ENCODE data around the gene GPC5.

Gene GPC5

DNA sequence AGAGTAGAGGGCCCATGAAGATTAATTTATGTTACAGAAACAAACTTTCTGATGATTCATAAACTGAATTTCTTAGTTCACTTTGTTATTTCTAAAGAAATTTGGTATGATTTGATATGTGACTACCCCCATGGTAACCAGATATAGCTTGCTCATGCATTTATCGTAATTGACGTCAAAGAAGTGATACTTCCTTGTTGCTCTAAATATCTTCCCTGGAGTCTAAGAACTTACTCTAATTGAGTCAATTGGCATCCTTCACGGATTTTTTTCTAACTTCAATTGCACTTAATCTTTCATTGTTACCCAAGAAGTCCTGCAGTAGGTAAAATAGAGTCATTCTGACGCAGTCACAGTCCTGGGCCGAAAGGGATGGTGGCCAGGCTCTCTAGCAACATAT, 240.9 kb downstream of the GPC5 start:
- WGBS (ENCODE audit: extremely low coverage, insufficient coverage, low lambda C conversion rate), result no CpG with 5 or more reads among the region's 5 CpGs
- Histone ChIP-seq H3K36me3 (ENCODE audit: control insufficient read depth, insufficient read depth, low read length) (no peaks in the 10 kb centered on the region), H3K27me3 (ENCODE audit: insufficient read depth, low read length, poor library complexity) (no peaks in the 10 kb centered on the region)

DNA sequence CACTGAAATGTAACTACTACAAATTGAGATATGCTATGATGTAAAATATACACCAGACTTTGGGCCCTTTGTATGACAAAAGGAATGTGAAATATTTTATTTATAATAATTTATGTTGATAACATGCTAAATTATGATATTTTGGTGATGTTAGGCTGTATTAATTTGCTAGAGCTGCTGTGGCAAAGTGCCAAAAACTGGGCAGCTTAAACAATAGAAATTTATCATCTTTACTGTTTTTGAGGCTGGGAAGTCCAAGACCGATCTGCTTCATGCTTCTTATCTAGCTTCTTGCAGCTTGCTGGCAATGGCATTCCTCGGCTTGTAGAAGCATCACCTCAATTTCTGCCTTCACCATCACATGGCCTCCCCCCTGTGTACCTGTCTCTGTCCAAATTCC, 245.0 kb downstream of the GPC5 start:
- Histone ChIP-seq H3K27me3 (ENCODE audit: insufficient read depth, low read length, poor library complexity) (no peaks in the 10 kb centered on the region), H3K56ac (ENCODE audit: low read length) (no peak overlapping the region), H3K4ac (ENCODE audit: low read depth, low read length) (no peak overlapping the region), H3K4me1 (ENCODE audit: control insufficient read depth, low read depth, low read length) (no peaks in the 10 kb centered on the region), H4K8ac (ENCODE audit: low read depth, low read length) (no peak overlapping the region), H3K79me1 (ENCODE audit: low read length) (no peaks in the 10 kb centered on the region), H2BK120ac (ENCODE audit: low read depth, low read length) (no peak overlapping the region), H3K79me2 (ENCODE audit: control insufficient read depth, insufficient read depth, low read length) (no peaks in the 10 kb centered on the region), H2AK5ac (ENCODE audit: low read length) (no peak overlapping the region), H3K23ac (ENCODE audit: low read length) (no peak overlapping the region), H3K9ac (ENCODE audit: low read length) (no peak overlapping the region), H3K18ac (ENCODE audit: low read length) (no peak overlapping the region), H3K27ac (ENCODE audit: low read depth, low read length) (no peak overlapping the region), H2BK5ac (ENCODE audit: low read length) (no peak overlapping the region), H3K36me3 (ENCODE audit: control insufficient read depth, insufficient read depth, low read length) (no peaks in the 10 kb centered on the region), H3K4me2 (ENCODE audit: low read length) (no peak overlapping the region), H4K5ac (ENCODE audit: low read length) (no peak overlapping the region), H2BK15ac (replicated peaks; ENCODE audit: low read depth) (no peak overlapping the region), H3K4me3 (ENCODE audit: low read length) (no peak overlapping the region)
- no peak for DNase-seq
- no CpG with 5 or more reads among the region's 2 CpGs for WGBS (ENCODE audit: extremely low coverage, insufficient coverage, low lambda C conversion rate)

More for the DNA sequence above, 240.9 kb downstream of the GPC5 start:
- no peak overlapping the region for H3K9ac ChIP-seq (ENCODE audit: low read length)
- no peak overlapping the region for H3K27ac ChIP-seq (ENCODE audit: low read depth, low read length)
- H4K5ac ChIP-seq (ENCODE audit: low read length), result no peak overlapping the region
- H3K79me1 ChIP-seq (ENCODE audit: low read length), result no peaks in the 10 kb centered on the region
- no peaks in the 10 kb centered on the region for H3K79me2 ChIP-seq (ENCODE audit: control insufficient read depth, insufficient read depth, low read length)
- no peak overlapping the region for H3K23ac ChIP-seq (ENCODE audit: low read length)
- H3K56ac ChIP-seq (ENCODE audit: low read length), result no peak overlapping the region
- no peak overlapping the region for H2BK120ac ChIP-seq (ENCODE audit: low read depth, low read length)
- H4K8ac ChIP-seq (ENCODE audit: low read depth, low read length), result no peak overlapping the region
- no peak overlapping the region for H2BK15ac ChIP-seq (replicated peaks; ENCODE audit: low read depth)
- no peak overlapping the region for H3K4me3 ChIP-seq (ENCODE audit: low read length)
- H2AK5ac ChIP-seq (ENCODE audit: low read length), result no peak overlapping the region
- no peaks in the 10 kb centered on the region for H3K4me1 ChIP-seq (ENCODE audit: control insufficient read depth, low read depth, low read length)
- H3K4ac ChIP-seq (ENCODE audit: low read depth, low read length), result no peak overlapping the region
- no peak overlapping the region for H2BK5ac ChIP-seq (ENCODE audit: low read length)
- no peak overlapping the region for H3K4me2 ChIP-seq (ENCODE audit: low read length)
- H3K18ac ChIP-seq (ENCODE audit: low read length), result no peak overlapping the region
- DNase-seq, result no peak

DNA sequence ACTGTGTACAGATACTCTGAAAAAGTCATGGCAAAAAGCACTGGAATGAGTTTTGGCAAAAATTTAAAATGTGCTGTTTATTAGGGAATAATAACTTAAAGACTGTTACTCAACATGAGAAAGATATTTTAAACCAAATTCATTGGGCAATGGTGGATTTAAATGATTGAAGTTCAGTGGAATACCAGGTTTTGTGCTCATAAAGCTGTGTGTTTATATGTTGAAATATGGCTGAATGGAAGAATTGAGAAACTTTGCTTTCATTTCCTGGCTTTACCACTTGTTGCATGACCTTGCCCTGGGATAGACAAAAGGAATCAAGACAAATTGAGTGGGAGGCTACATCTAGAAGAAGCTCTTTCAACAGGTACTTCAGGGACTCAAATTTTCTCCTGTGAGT, 246.4 kb downstream of the GPC5 start:
- H3K27ac ChIP-seq (ENCODE audit: low read depth, low read length), result no peak overlapping the region
- H3K18ac ChIP-seq (ENCODE audit: low read length), result no peak overlapping the region
- no peaks in the 10 kb centered on the region for H3K36me3 ChIP-seq (ENCODE audit: control insufficient read depth, insufficient read depth, low read length)
- H3K23ac ChIP-seq (ENCODE audit: low read length), result no peak overlapping the region
- no peak overlapping the region for H3K9ac ChIP-seq (ENCODE audit: low read length)
- H2AK5ac ChIP-seq (ENCODE audit: low read length), result no peak overlapping the region
- H4K8ac ChIP-seq (ENCODE audit: low read depth, low read length), result no peak overlapping the region
- no peak overlapping the region for H2BK15ac ChIP-seq (replicated peaks; ENCODE audit: low read depth)
- H3K4ac ChIP-seq (ENCODE audit: low read depth, low read length), result no peak overlapping the region
- H4K5ac ChIP-seq (ENCODE audit: low read length), result no peak overlapping the region
- H3K79me2 ChIP-seq (ENCODE audit: control insufficient read depth, insufficient read depth, low read length), result no peaks in the 10 kb centered on the region
- no peaks in the 10 kb centered on the region for H3K4me1 ChIP-seq (ENCODE audit: control insufficient read depth, low read depth, low read length)
- no peak overlapping the region for H3K4me3 ChIP-seq (ENCODE audit: low read length)
- H3K4me2 ChIP-seq (ENCODE audit: low read length), result no peak overlapping the region
- H3K27me3 ChIP-seq (ENCODE audit: insufficient read depth, low read length, poor library complexity), result no peaks in the 10 kb centered on the region
- no peak overlapping the region for H2BK120ac ChIP-seq (ENCODE audit: low read depth, low read length)
- no peaks in the 10 kb centered on the region for H3K79me1 ChIP-seq (ENCODE audit: low read length)
- no peak for DNase-seq
- no peak overlapping the region for H3K56ac ChIP-seq (ENCODE audit: low read length)
- H2BK5ac ChIP-seq (ENCODE audit: low read length), result no peak overlapping the region

DNA sequence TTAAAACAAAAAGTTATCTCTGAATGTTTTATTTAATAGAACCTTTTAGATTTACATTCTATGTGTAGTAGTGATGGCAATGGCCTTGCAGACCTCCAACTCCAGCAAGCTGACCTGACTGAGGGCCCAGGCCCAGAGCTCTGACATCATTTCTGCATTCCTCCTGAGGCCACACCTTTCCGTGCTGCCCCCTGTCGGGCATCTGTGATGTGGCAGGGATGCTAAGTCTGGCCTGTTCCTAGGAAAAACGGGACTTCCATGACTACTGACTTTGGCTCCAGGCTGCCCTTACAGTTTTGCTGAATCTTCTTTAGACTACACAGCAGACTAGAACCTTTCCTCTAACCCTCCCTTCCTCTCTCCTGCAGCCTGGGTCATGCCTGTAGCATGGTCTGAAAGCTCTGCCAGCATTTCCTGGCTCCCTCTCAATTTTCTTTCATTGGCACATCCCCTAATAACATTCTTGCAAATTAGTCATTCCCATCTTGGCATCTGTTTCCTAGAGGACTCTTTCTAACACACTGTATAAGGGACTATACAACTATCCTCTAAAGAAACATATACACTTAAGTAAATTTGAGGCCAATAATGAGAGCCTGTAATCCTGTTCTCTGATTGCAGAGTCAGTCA, 249.1 kb downstream of the GPC5 start:
- no peaks in the 10 kb centered on the region for H3K79me2 ChIP-seq (ENCODE audit: control insufficient read depth, insufficient read depth, low read length)
- H3K56ac ChIP-seq (ENCODE audit: low read length), result no peak overlapping the region
- H3K27me3 ChIP-seq (ENCODE audit: insufficient read depth, low read length, poor library complexity), result no peaks in the 10 kb centered on the region
- H4K8ac ChIP-seq (ENCODE audit: low read depth, low read length), result no peak overlapping the region
- no peak overlapping the region for H2BK15ac ChIP-seq (replicated peaks; ENCODE audit: low read depth)
- peak; percentile 80 for DNase-seq
- no peak overlapping the region for H3K18ac ChIP-seq (ENCODE audit: low read length)
- H3K79me1 ChIP-seq (ENCODE audit: low read length), result no peaks in the 10 kb centered on the region
- no peak overlapping the region for H2AK5ac ChIP-seq (ENCODE audit: low read length)
- no peak overlapping the region for H3K4ac ChIP-seq (ENCODE audit: low read depth, low read length)
- H3K9ac ChIP-seq (ENCODE audit: low read length), result no peak overlapping the region
- H3K4me1 ChIP-seq (ENCODE audit: control insufficient read depth, low read depth, low read length), result no peaks in the 10 kb centered on the region
- H3K27ac ChIP-seq (ENCODE audit: low read depth, low read length), result no peak overlapping the region
- H3K36me3 ChIP-seq (ENCODE audit: control insufficient read depth, insufficient read depth, low read length), result no peaks in the 10 kb centered on the region
- H2BK5ac ChIP-seq (ENCODE audit: low read length), result no peak overlapping the region
- H4K5ac ChIP-seq (ENCODE audit: low read length), result no peak overlapping the region
- no peak overlapping the region for H2BK120ac ChIP-seq (ENCODE audit: low read depth, low read length)
- no peak overlapping the region for H3K23ac ChIP-seq (ENCODE audit: low read length)
- no peak overlapping the region for H3K4me3 ChIP-seq (ENCODE audit: low read length)
- WGBS (ENCODE audit: extremely low coverage, insufficient coverage, low lambda C conversion rate), result no CpG with 5 or more reads among the region's 3 CpGs
- no peak overlapping the region for H3K4me2 ChIP-seq (ENCODE audit: low read length)

DNA sequence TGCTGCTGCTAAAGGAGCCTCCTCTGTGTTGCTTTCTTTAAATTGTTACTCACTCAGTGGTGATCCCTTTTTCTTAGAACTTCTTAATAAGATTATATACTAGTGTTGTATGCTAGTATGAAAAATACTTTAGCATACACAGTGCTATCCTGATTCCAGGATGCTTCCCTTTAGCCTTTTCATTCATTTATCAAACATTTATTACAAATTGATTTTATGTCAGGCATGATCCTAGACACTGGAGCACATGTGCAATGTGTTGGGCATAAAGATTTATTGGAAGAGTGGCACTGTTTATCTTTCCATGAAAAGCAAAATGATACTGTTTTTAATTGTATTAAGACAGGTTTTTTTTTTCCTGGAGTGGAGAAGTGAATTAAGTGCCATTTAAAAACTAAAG, 249.6 kb downstream of the GPC5 start:
- H3K4me1 ChIP-seq (ENCODE audit: control insufficient read depth, low read depth, low read length), result no peaks in the 10 kb centered on the region
- H3K4me3 ChIP-seq (ENCODE audit: low read length), result no peak overlapping the region
- H3K79me1 ChIP-seq (ENCODE audit: low read length), result no peaks in the 10 kb centered on the region
- H4K5ac ChIP-seq (ENCODE audit: low read length), result no peak overlapping the region
- no peak overlapping the region for H2AK5ac ChIP-seq (ENCODE audit: low read length)
- no peak overlapping the region for H3K18ac ChIP-seq (ENCODE audit: low read length)
- no peak overlapping the region for H3K9ac ChIP-seq (ENCODE audit: low read length)
- DNase-seq, result no peak
- no peak overlapping the region for H3K23ac ChIP-seq (ENCODE audit: low read length)
- H3K79me2 ChIP-seq (ENCODE audit: control insufficient read depth, insufficient read depth, low read length), result no peaks in the 10 kb centered on the region
- no peaks in the 10 kb centered on the region for H3K27me3 ChIP-seq (ENCODE audit: insufficient read depth, low read length, poor library complexity)
- H2BK120ac ChIP-seq (ENCODE audit: low read depth, low read length), result no peak overlapping the region
- H3K56ac ChIP-seq (ENCODE audit: low read length), result no peak overlapping the region
- H3K4ac ChIP-seq (ENCODE audit: low read depth, low read length), result no peak overlapping the region
- no peaks in the 10 kb centered on the region for H3K36me3 ChIP-seq (ENCODE audit: control insufficient read depth, insufficient read depth, low read length)
- H3K4me2 ChIP-seq (ENCODE audit: low read length), result no peak overlapping the region
- no peak overlapping the region for H2BK15ac ChIP-seq (replicated peaks; ENCODE audit: low read depth)
- H4K8ac ChIP-seq (ENCODE audit: low read depth, low read length), result no peak overlapping the region
- no peak overlapping the region for H2BK5ac ChIP-seq (ENCODE audit: low read length)
- H3K27ac ChIP-seq (ENCODE audit: low read depth, low read length), result no peak overlapping the region

DNA sequence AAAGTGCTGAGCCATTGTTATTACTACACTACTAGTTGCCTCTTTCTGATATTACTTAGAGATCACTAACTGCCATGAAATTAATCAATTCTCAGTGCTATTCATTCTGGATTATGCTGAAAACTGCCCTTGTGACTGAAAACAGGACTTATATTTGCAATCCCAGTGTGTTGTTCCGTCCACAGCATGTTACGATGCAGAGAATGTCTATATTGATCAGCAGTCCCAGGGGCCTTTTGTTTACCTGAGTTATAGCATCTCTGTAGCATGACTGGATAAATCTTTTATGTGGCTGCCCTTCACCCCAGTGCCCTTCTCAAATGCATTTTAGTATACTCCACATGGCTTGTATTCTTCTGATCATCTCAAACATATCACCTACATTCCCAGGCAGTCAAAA, 251.0 kb downstream of the GPC5 start:
- Histone ChIP-seq H4K8ac (ENCODE audit: low read depth, low read length) (no peak overlapping the region), H3K79me1 (ENCODE audit: low read length) (no peaks in the 10 kb centered on the region), H3K4me2 (ENCODE audit: low read length) (no peak overlapping the region), H3K4me1 (ENCODE audit: control insufficient read depth, low read depth, low read length) (no peaks in the 10 kb centered on the region), H2BK120ac (ENCODE audit: low read depth, low read length) (no peak overlapping the region), H3K56ac (ENCODE audit: low read length) (no peak overlapping the region), H3K27ac (ENCODE audit: low read depth, low read length) (no peak overlapping the region), H3K27me3 (ENCODE audit: insufficient read depth, low read length, poor library complexity) (no peaks in the 10 kb centered on the region), H3K18ac (ENCODE audit: low read length) (no peak overlapping the region), H3K23ac (ENCODE audit: low read length) (no peak overlapping the region), H2BK15ac (replicated peaks; ENCODE audit: low read depth) (no peak overlapping the region), H2AK5ac (ENCODE audit: low read length) (no peak overlapping the region), H3K79me2 (ENCODE audit: control insufficient read depth, insufficient read depth, low read length) (no peaks in the 10 kb centered on the region), H3K4ac (ENCODE audit: low read depth, low read length) (no peak overlapping the region), H3K4me3 (ENCODE audit: low read length) (no peak overlapping the region), H3K9ac (ENCODE audit: low read length) (no peak overlapping the region), H3K36me3 (ENCODE audit: control insufficient read depth, insufficient read depth, low read length) (no peaks in the 10 kb centered on the region), H2BK5ac (ENCODE audit: low read length) (no peak overlapping the region), H4K5ac (ENCODE audit: low read length) (no peak overlapping the region)
- no peak for DNase-seq
- WGBS (ENCODE audit: extremely low coverage, insufficient coverage, low lambda C conversion rate), result no CpG with 5 or more reads among the region's 2 CpGs
